Measurements from ENCODE around the gene NANP. TPM values are rescaled to one million over a fixed set of nuclear protein-coding genes. Genes with fewer than 3 reads are reported as not detected.

Gene NANP
- total RNA-seq, 3 donors from 2014 or later, result 2.5 to 4.9 (median 2.6) TPM

Other genes with a start within 250 kb of the NANP start
- gene ABHD12, start 233.2 kb downstream of the NANP start, total RNA-seq, result 10 to 100 TPM; 47.3 to 65.5 (median 59.5) TPM
- 1 to 10 TPM; 1.8 to 8.6 (median 1.9) TPM for gene GINS1, start 216.3 kb downstream of the NANP start, total RNA-seq
- gene NINL, start 38.5 kb downstream of the NANP start, total RNA-seq, result 10 to 100 TPM in 1 of 3 donors, 1 to 10 TPM in 2; 1.8 to 15.1 (median 3.3) TPM
- gene ZNF337, start 72.8 kb upstream of the NANP start, total RNA-seq, result 10 to 100 TPM in 1 of 3 donors, 1 to 10 TPM in 2; 7.2 to 16.2 (median 8.3) TPM

All from mucosa of descending colon (tissue), 3 donors.